Smooth muscle cell of the pulmonary artery (primary cell): ENCODE measurements around the gene C16orf82. TPM values are rescaled to one million over a fixed set of nuclear protein-coding genes. Genes with fewer than 3 reads are reported as not detected.

Experiments used
- total RNA-seq: library from RNA; depleted of rRNA; stranded (reverse); fragments of >200 nt; gene quantifications from 2 replicates; pipeline ENCODE4 v1.2.3, GENCODE V29; 2014

The C16orf82 gene
- total RNA-seq, result not detected in 2 replicates

DNA sequence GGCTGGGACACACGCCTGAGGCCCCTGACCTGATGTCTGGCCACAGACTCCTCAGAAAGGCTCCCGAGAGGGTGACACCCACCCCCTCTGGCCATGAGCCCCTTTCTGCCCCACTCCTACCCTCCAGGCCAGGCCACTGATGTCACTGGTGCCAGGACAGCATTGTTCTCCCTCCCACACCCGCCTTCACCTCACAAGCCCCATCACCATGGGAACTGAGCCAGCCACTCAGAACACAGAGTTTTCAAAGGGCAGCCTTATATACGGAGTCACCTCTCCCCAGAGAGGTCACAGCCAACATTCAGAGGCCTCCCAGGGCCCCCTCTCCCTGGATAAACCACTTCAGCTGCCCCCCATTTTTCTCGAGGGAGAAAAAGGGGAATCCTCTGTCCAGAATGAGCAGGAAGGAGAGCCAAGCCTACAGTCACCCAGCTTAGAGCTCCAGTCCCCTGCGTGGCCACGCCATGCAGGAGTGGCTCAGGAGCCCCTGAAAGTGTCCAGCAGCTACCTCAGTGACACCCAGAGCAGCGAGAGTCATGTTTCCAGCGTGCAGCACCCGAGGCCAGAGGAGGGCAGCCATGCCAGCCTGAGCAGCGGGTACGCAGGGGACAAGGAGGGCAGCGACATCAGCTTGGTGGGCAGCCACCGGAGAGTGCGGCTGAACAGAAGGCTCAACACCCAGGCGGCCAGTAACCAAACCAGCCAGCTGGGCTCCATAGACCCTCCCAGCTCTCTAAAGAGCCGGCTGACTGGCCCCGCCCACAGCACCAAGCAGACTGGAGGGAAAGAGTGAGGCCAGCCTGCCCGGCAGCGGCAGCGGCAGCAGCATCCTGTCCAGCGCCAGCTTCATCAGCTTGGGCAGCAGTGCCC is at the start of gene C16orf82:
TSS of gene C16orf82 (plus strand) at position 260 of the 870 bp plus-strand sequence.

Other genes with a start within 250 kb of the C16orf82 start
- 2.7 and 3.9 TPM in 2 replicates for gene KDM8, start 136.6 kb downstream of the C16orf82 start, total RNA-seq
- 72.1 and 79.5 TPM in 2 replicates for gene NSMCE1, start 201.8 kb downstream of the C16orf82 start, total RNA-seq
- gene IL4R, start 247.0 kb downstream of the C16orf82 start, total RNA-seq, result 40.3 and 76.6 TPM in 2 replicates